Endothelial cell of umbilical vein (primary cell): ENCODE measurements around the gene SUPT4H1. TPM values are rescaled to one million over a fixed set of nuclear protein-coding genes. Genes with fewer than 3 reads are reported as not detected.

ENCODE experiments used
- BruUV-seq: library from RNA; stranded (reverse); fragments of 400-500 nt; replicated peaks from 2 replicates; lab custom pipeline; 2021; lab: Mats Ljungman, UMichigan
- CTCF ChIA-PET: fragments of 300-600, 350-600 bp; sonication (Branson Sonifier 250); formaldehyde crosslinking; loops from one replicate; lab custom pipeline; 2021; ENCODE audit warnings: antibody characterized with exemption, inconsistent platforms; lab: Charles Lee
- POLR2A ChIA-PET: fragments of 300-600, 350-600 bp; sonication (Branson Sonifier 250); formaldehyde crosslinking; loops from one replicate; lab custom pipeline; 2021; ENCODE audit warnings: antibody characterized with exemption, inconsistent platforms; lab: Charles Lee
- DNase-seq: peaks from one replicate; pipeline ENCODE4 v3.0.0-alpha.2; 2011; ENCODE audit warnings: low read depth, low spot score
- FAIRE-seq: peaks from 2 replicates; lab custom pipeline; 2011; peaks lifted over from hg19 to GRCh38; lab: Jason Lieb, UNC
- H2AFZ ChIP-seq: 2 replicates; pipeline ENCODE4 v1.6.0; 2012; ENCODE audit warnings: low read depth, low read length, control low read depth, inconsistent platforms
- H3K27ac ChIP-seq: 2 replicates; pipeline ENCODE4 v1.5.1; 2011; ENCODE audit warnings: low read depth, mild to moderate bottlenecking, control low read depth, low read length, moderate library complexity; ENCODE audit not compliant: insufficient read depth
- H3K27me3 ChIP-seq, 2 experiments: 2 replicates each; pipeline versions ENCODE4 v1.6.0 to v1.6.1; 2011; ENCODE audit warnings: low read length in 2 of 2, mixed read lengths in 1 of 2; ENCODE audit not compliant: control insufficient read depth in 2 of 2, insufficient read depth in 2 of 2
- H3K36me3 ChIP-seq, 2 experiments: 2 replicates in 1 of 2; 3 replicates in 1 of 2; pipeline ENCODE4 v1.5.1; 2011; ENCODE audit warnings: low read length in 2 of 2, mild to moderate bottlenecking in 1 of 2, moderate library complexity in 1 of 2; ENCODE audit not compliant: control insufficient read depth in 2 of 2, insufficient read depth in 2 of 2; ENCODE audit errors: extremely low read depth in 1 of 2
- H3K4me1 ChIP-seq: 3 replicates; pipeline ENCODE4 v1.5.1; 2011; ENCODE audit warnings: mild to moderate bottlenecking, low read length; ENCODE audit not compliant: control insufficient read depth, insufficient read depth; ENCODE audit errors: extremely low read depth
- H3K4me2 ChIP-seq: 2 replicates; pipeline ENCODE4 v1.6.1; 2011; ENCODE audit warnings: low read length, control low read depth, mixed read lengths; ENCODE audit not compliant: insufficient read depth
- H3K4me3 ChIP-seq, 3 experiments: fragments of 200-600 bp in 1 of 3; sonication (generic), shearing (Covaris generic) in 1 of 3; replicated peaks in 1 of 3; 2 replicates each; pipeline ENCODE4 v1.5.1; 2011 to 2016; ENCODE audit warnings: control low read depth in 3 of 3, low read length in 3 of 3, mild to moderate bottlenecking in 2 of 3, inconsistent platforms in 1 of 3, low read depth in 1 of 3, moderate library complexity in 1 of 3; ENCODE audit not compliant: insufficient read depth in 1 of 3
- H3K79me2 ChIP-seq: 2 replicates; pipeline ENCODE4 v1.6.0; 2012; ENCODE audit warnings: low read length, inconsistent platforms; ENCODE audit not compliant: control insufficient read depth, insufficient read depth
- H3K9ac ChIP-seq: replicated peaks from 2 replicates; pipeline ENCODE3; 2011; ENCODE audit warnings: low read length, control low read depth; ENCODE audit not compliant: insufficient read depth; ENCODE audit errors: extremely low read depth
- H3K9me1 ChIP-seq: replicated peaks from 3 replicates; pipeline ENCODE4 v1.6.0; 2011; ENCODE audit warnings: mild to moderate bottlenecking, low read length; ENCODE audit not compliant: control insufficient read depth, insufficient read depth; ENCODE audit errors: extremely low read depth
- H3K9me3 ChIP-seq: replicated peaks from 2 replicates; pipeline ENCODE4 v1.5.1; 2012; ENCODE audit warnings: low read length, inconsistent platforms; ENCODE audit not compliant: control insufficient read depth, insufficient read depth
- H4K20me1 ChIP-seq: replicated peaks from 2 replicates; pipeline ENCODE3; 2011; ENCODE audit warnings: mild to moderate bottlenecking, low read length; ENCODE audit not compliant: control insufficient read depth, insufficient read depth; ENCODE audit errors: extremely low read depth
- EZH2 ChIP-seq: IDR thresholded peaks from 2 replicates; pipeline ENCODE4 v1.6.1; 2012; ENCODE audit warnings: borderline replicate concordance, low read depth, mild to moderate bottlenecking, moderate library complexity, low read length, inconsistent platforms; ENCODE audit not compliant: severe bottlenecking
- FOS ChIP-seq: IDR thresholded peaks from 2 replicates; pipeline ENCODE4 v1.6.1; 2011; ENCODE audit warnings: mild to moderate bottlenecking, low read length, moderate library complexity, borderline replicate concordance; ENCODE audit not compliant: insufficient read depth
- GATA2 ChIP-seq: IDR thresholded peaks from 2 replicates; pipeline ENCODE4 v1.7.0; 2011; ENCODE audit warnings: low read depth, mild to moderate bottlenecking, moderate library complexity, mixed read lengths, low read length; ENCODE audit not compliant: insufficient read length, insufficient read depth
- JUN ChIP-seq: IDR thresholded peaks from 2 replicates; pipeline ENCODE4 v1.6.1; 2011; ENCODE audit warnings: borderline replicate concordance, low read depth; ENCODE audit not compliant: insufficient read length, insufficient read depth
- MYC ChIP-seq: IDR thresholded peaks from one replicate; pipeline ENCODE4 v1.6.1; 2011; ENCODE audit warnings: mild to moderate bottlenecking, low read depth, low read length
- POLR2A ChIP-seq: IDR thresholded peaks from 2 replicates; pipeline ENCODE4 v1.6.1; 2012; ENCODE audit warnings: low read depth, mild to moderate bottlenecking, control low read depth, low read length
- POLR2AphosphoS5 ChIP-seq: IDR thresholded peaks from 2 replicates; pipeline ENCODE4 v1.6.1; 2012; ENCODE audit warnings: low read depth, mild to moderate bottlenecking, control low read depth, low read length, moderate library complexity; ENCODE audit not compliant: insufficient read depth
- dilution Hi-C: fragments of 300-500 bp; cut with MboI; formaldehyde crosslinking; loops from one replicate; pipeline ENCODE4 v1.15.0; 2019; ENCODE audit warnings: low sequenced_read_pairs; ENCODE audit not compliant: extremely low pct_ligation_motif_present
- intact Hi-C: fragments of 100-400 bp; cut with micrococcal nuclease; formaldehyde crosslinking; loops from one replicate; pipeline ENCODE4 v1.10.0; 2022
- polyA plus RNA-seq, 4 experiments: library from polyadenylated mRNA; depleted of rRNA in 3 of 4; stranded (reverse) in 3 of 4; unstranded in 1 of 4; fragments of >200 nt; gene quantifications; 2 replicates each; pipeline versions ENCODE4 v1.2.1 to v1.2.3, GENCODE V29; 2011 to 2012; ENCODE audit warnings: missing spikeins in 1 of 4
- total RNA-seq: library from RNA; stranded (reverse); gene quantifications from 2 replicates; pipeline ENCODE4 v1.2.3, GENCODE V29; 2021
- TF ChIP-seq, protein P1 (sequence below), 2 donors: IDR thresholded peaks; 1 replicate in 1 of 2; 2 replicates in 1 of 2; pipeline ENCODE4 v1.5.1; 2011; ENCODE audit warnings: low read length in 2 of 2, mild to moderate bottlenecking in 2 of 2, moderate library complexity in 2 of 2, control low read depth in 1 of 2, inconsistent platforms in 1 of 2, low read depth in 1 of 2; ENCODE audit not compliant: insufficient read depth in 1 of 2; ENCODE audit errors: extremely low read depth in 1 of 2
- TF ChIP-seq, protein P2 (sequence below): IDR thresholded peaks from 2 replicates; pipeline ENCODE4 v1.6.1; 2011; ENCODE audit not compliant: insufficient read depth, insufficient read length

The SUPT4H1 gene
- total and polyA plus RNA-seq, 2 donors (not counting 3 experiments of a cell fraction or from before 2014, with no cell fraction given): 77.5 to 154 TPM

DNA sequence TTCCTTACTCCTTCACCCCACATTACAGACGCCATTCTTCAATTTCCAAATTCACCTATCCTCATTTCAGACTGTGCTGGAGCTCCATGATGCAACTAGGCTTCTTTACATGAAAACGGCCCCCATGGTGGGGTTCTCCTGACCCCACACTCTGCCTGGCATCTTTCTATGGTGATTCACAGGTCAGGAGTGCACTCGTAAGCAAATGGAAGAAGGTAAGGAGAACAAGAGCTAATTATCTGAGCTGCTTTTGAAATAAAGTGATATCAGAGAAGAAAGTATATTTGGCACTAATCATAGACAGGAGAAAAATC is 27.5 kb upstream of the SUPT4H1 start:
- Histone ChIP-seq H3K9me1 (no peaks in the 10 kb centered on the region), H3K36me3 (no peaks in the 10 kb centered on the region), H3K4me1 (no peaks in the 10 kb centered on the region), H3K27ac (no peak overlapping the region), H2AFZ (no peak overlapping the region), H3K79me2 (no peaks in the 10 kb centered on the region), H3K4me3 (no peak overlapping the region), H4K20me1 (no peaks in the 10 kb centered on the region), H3K9me3 (no peaks in the 10 kb centered on the region), H3K9ac (no peak overlapping the region), H3K27me3 (peaks cover 9 to 12% of the 10 kb centered on the region in 2 experiments), H3K4me2 (no peak overlapping the region)
- TF ChIP-seq EZH2: no peak
- TF ChIP-seq JUN: no peak
- TF ChIP-seq POLR2A: no peak
- TF ChIP-seq FOS: no peak
- TF ChIP-seq POLR2AphosphoS5: no peak
- TF ChIP-seq, protein P1, sequence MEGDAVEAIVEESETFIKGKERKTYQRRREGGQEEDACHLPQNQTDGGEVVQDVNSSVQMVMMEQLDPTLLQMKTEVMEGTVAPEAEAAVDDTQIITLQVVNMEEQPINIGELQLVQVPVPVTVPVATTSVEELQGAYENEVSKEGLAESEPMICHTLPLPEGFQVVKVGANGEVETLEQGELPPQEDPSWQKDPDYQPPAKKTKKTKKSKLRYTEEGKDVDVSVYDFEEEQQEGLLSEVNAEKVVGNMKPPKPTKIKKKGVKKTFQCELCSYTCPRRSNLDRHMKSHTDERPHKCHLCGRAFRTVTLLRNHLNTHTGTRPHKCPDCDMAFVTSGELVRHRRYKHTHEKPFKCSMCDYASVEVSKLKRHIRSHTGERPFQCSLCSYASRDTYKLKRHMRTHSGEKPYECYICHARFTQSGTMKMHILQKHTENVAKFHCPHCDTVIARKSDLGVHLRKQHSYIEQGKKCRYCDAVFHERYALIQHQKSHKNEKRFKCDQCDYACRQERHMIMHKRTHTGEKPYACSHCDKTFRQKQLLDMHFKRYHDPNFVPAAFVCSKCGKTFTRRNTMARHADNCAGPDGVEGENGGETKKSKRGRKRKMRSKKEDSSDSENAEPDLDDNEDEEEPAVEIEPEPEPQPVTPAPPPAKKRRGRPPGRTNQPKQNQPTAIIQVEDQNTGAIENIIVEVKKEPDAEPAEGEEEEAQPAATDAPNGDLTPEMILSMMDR (IDR thresholded peaks at IDR 0.05; ENCODE audit: extremely low read depth in 1 of 2, insufficient read depth in 1 of 2, low read depth in 1 of 2, low read length in 2 of 2): no peak
- TF ChIP-seq MYC: no peak
- no peak for TF ChIP-seq GATA2
- TF ChIP-seq, protein P2, sequence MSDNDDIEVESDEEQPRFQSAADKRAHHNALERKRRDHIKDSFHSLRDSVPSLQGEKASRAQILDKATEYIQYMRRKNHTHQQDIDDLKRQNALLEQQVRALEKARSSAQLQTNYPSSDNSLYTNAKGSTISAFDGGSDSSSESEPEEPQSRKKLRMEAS: no peak
- CTCF ChIA-PET: interaction anchor here (1.3 to 2.0 kb wide), 3 partner anchors 10 to 129 kb away, joined by 3 to 4 read pairs (median 4); no protein-coding TSS in a partner anchor
- BruUV-seq: no TSS peak
- POLR2A ChIA-PET: no interaction called here
- dilution Hi-C loops (no loop called here), intact Hi-C loops (no loop called here)
- FAIRE-seq (no peak), DNase-seq (no peak)
